HG03135 (cell line): ENCODE measurements around the gene DBP.

Experiments used
- ATAC-seq: cut with Tn5 transposase; IDR thresholded peaks from one replicate; pipeline ENCODE4 v1.9.1; 2021; ENCODE audit warnings: mild to moderate bottlenecking, moderate library complexity; ENCODE audit not compliant: unreplicated experiment

DBP gene

GRCh38 chr19:48628486-48629296 is 8.5 kb downstream of the DBP start:
- ATAC-seq: no peak

- no peak for ATAC-seq
Observed at GRCh38 chr19:48627865-48628314, 9.3 kb downstream of the DBP start.

- no peak for ATAC-seq
Observed at GRCh38 chr19:48627201-48627864, 9.8 kb downstream of the DBP start.

- ATAC-seq: no peak
Observed at GRCh38 chr19:48625891-48626327, 11.3 kb downstream of the DBP start.

GRCh38 chr19:48624791-48625723 is 12.1 kb downstream of the DBP start:
- ATAC-seq: no peak

- ATAC-seq: peak; percentile 55
Observed at GRCh38 chr19:48624067-48624594, 13.0 kb downstream of the DBP start.

GRCh38 chr19:48623556-48624066 is 13.6 kb downstream of the DBP start:
- no peak for ATAC-seq

- ATAC-seq: no peak
Observed at GRCh38 chr19:48619692-48620585, 17.2 kb downstream of the DBP start.

GRCh38 chr19:48618916-48619691 is 18.1 kb downstream of the DBP start, which contains the start of the genes RPL18 and SPHK2:
RPL18 (minus strand) TSS chr19:48619178; CDS start chr19:48619143, 35 bp downstream.
SPHK2 (plus strand) TSS chr19:48619506; CDS start chr19:48620515, 1,009 bp downstream.
- ATAC-seq: peak; percentile 85

GRCh38 chr19:48618278-48618915 is 18.8 kb downstream of the DBP start:
- no peak for ATAC-seq

GRCh38 chr19:48617146-48617937 is 19.8 kb downstream of the DBP start:
- ATAC-seq: no peak

- no peak for ATAC-seq
Observed at GRCh38 chr19:48616491-48617056, 20.6 kb downstream of the DBP start.

- ATAC-seq: no peak
Observed at GRCh38 chr19:48616041-48616436, 21.1 kb downstream of the DBP start.

- ATAC-seq: no peak
Observed at GRCh38 chr19:48615231-48616040, 21.7 kb downstream of the DBP start.

GRCh38 chr19:48614436-48615230 is 22.5 kb downstream of the DBP start, which contains the start of gene FAM83E:
FAM83E (minus strand) TSS chr19:48615076; CDS start chr19:48613372, 1,704 bp downstream.
- no peak for ATAC-seq
